Measurements from ENCODE around the gene RAB40B. TPM values are rescaled to one million over a fixed set of nuclear protein-coding genes. Genes with fewer than 3 reads are reported as not detected.

Gene RAB40B
- total and polyA plus RNA-seq, 12 donors: 4.1 to 33.3 (median 14.0) TPM

DNA sequence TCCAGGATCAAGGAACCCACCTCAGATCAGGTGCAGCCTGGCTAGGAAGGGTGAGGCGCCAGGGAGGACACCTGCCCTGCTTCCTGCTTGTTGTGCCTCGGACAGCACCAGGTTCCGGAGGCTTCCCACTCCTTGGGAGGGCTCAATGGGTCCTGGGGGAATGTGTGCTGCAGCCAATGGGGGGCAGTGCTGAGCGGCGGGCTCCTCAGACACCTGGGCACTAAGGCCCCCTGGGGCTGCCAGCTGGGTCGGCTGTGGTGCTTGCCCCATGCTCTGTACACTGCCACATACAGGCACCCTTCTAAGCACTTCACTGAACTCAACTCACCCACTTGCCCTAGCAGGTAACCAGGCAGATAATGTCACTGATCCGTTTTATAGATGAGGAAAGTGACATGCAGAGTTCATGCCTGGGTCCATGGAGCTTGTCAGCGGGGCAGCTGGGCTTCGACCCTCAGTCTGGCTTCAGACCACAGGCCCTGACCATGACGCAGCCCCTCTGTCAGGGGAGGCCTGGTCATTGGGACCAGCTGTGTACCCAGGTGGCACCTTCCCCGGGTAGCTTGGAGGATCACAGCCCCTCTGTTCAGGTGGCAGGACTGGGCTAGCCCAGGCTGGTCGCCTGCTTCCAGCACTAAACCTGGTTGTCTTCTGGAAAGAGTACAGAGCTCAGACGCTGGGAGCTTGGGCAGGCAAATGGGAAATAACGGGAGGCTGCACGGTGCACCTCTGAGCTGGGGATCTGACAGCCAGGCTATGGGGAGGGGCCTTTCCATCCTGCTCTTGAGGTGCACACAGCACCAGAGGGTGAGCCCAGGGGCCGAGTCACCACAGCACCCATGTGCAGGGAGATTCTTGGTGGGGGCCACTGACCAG is 45.1 kb upstream of the RAB40B start:
- Histone ChIP-seq H3K27me3 (no peaks in the 10 kb centered on the region), H3K36me3 (replicated peaks in 1 of 2) (peaks cover 0 to 52% of the 10 kb centered on the region in 2 donors), H3K4me1 (replicated peaks in 1 of 2) (no peaks in the 10 kb centered on the region), H3K9me3 (replicated peaks in 1 of 3) (peaks cover 0 to 6% (median 0%) of the 10 kb centered on the region in 3 donors), H3K4me3 (no peak overlapping the region), H3K27ac (no peak overlapping the region)
- DNase-seq: peak in 1 of 7 donors; percentile 7
- intact Hi-C loops (cut with DNase I): no loop called here
- TF ChIP-seq, protein P1, sequence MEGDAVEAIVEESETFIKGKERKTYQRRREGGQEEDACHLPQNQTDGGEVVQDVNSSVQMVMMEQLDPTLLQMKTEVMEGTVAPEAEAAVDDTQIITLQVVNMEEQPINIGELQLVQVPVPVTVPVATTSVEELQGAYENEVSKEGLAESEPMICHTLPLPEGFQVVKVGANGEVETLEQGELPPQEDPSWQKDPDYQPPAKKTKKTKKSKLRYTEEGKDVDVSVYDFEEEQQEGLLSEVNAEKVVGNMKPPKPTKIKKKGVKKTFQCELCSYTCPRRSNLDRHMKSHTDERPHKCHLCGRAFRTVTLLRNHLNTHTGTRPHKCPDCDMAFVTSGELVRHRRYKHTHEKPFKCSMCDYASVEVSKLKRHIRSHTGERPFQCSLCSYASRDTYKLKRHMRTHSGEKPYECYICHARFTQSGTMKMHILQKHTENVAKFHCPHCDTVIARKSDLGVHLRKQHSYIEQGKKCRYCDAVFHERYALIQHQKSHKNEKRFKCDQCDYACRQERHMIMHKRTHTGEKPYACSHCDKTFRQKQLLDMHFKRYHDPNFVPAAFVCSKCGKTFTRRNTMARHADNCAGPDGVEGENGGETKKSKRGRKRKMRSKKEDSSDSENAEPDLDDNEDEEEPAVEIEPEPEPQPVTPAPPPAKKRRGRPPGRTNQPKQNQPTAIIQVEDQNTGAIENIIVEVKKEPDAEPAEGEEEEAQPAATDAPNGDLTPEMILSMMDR (IDR thresholded peaks at IDR 0.05): no peak
- TF ChIP-seq POLR2A (IDR thresholded peaks at IDR 0.05): no peak
- WGBS, 4 donors: 89 to 93% (median 91%) methylated on average over 5 to 16 of the region's 16 CpGs

- Histone ChIP-seq H3K4me1 (replicated peaks in 1 of 2) (peaks cover 17 to 18% of the 10 kb centered on the region in 2 donors), H3K36me3 (replicated peaks in 1 of 2) (peaks cover 0 to 52% of the 10 kb centered on the region in 2 donors), H3K9me3 (replicated peaks in 1 of 3) (peaks cover 0 to 6% (median 0%) of the 10 kb centered on the region in 3 donors), H3K27ac (no peak overlapping the region), H3K4me3 (no peak overlapping the region), H3K27me3 (no peaks in the 10 kb centered on the region)
- intact Hi-C loops (cut with DNase I): no loop called here
- DNase-seq: peak in 1 of 7 donors; percentile 3
- 94 to 100% (median 97%) methylated on average over 4 to 10 of the region's 10 CpGs for WGBS, 4 donors
- TF ChIP-seq, protein P1 (IDR thresholded peaks at IDR 0.05): no peak
- no peak for TF ChIP-seq POLR2A (IDR thresholded peaks at IDR 0.05)
Observed at GRCh38 chr17:82740906-82741759, 42.6 kb upstream of the RAB40B start.

GRCh38 chr17:82737967-82738877 is 39.7 kb upstream of the RAB40B start:
- H3K4me3 ChIP-seq: peak overlapping the region in 1 of 4 donors; percentile 6
- DNase-seq: peak; percentile 88 to 98 (median 96)
- H3K27me3 ChIP-seq: no peaks in the 10 kb centered on the region
- peaks cover 0 to 42% of the 10 kb centered on the region in 2 donors for H3K36me3 ChIP-seq (replicated peaks in 1 of 2)
- peak overlapping the region in 4 of 5 donors; percentile 44 to 93 (median 90) for H3K27ac ChIP-seq
- TF ChIP-seq POLR2A (IDR thresholded peaks at IDR 0.05): peak in 1 of 2 donors; percentile 84
- TF ChIP-seq, protein P1 (IDR thresholded peaks at IDR 0.05): no peak
- H3K9me3 ChIP-seq (replicated peaks in 1 of 3): peaks cover 0 to 6% (median 0%) of the 10 kb centered on the region in 3 donors
- 45 to 62% (median 46%) methylated on average over 11 to 26 of the region's 26 CpGs for WGBS, 4 donors
- intact Hi-C loops (cut with DNase I): no loop called here
- peaks cover 20 to 26% of the 10 kb centered on the region in 2 donors for H3K4me1 ChIP-seq (replicated peaks in 1 of 2)
